HG02885 (cell line): ENCODE results near the gene LENEP.

Experiments
- ATAC-seq: cut with Tn5 transposase; IDR thresholded peaks from one replicate; pipeline ENCODE4 v1.9.1; 2021; ENCODE audit warnings: mild to moderate bottlenecking; ENCODE audit not compliant: unreplicated experiment, poor library complexity

The LENEP gene

DNA sequence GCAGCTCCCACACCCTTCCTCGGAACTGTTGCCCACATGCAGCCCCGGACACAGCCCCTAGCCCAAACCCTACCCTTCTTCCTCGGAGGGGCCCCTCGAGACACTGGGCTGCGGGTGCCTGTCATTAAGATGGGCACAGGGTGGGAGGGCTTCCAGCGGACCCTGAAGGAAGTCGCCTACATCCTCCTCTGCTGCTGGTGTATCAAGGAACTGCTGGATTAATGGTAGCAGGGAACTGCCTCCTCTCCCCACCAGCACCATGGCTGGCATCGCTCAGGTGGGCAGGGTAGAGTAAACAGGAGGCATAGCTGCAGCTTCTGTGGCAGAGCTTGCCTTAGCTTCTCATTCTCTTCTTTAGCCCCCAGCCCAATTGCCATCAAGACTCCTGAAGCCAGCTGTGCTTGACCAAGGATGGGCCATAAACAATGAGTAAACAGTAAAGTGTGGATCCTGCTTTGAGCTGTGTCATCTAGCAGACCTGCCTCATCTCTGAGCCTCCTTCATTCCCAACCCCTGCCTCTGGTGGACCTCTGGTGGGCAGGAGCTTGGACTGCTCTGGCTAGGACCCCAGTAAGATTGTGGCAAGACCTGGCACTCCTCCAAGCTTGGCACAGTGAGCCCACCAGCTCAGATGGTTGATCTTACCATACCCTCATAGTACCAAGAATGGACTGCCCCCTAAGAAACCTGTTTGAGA is at the start of gene LENEP:
TSS of gene LENEP (plus strand) at position 15 of the 697 bp plus-strand sequence. CDS start at position 37, 22 bp downstream.
- no peak for ATAC-seq

GRCh38 chr1:154943649-154944400 is 49.6 kb upstream of the LENEP start:
- no peak for ATAC-seq

DNA sequence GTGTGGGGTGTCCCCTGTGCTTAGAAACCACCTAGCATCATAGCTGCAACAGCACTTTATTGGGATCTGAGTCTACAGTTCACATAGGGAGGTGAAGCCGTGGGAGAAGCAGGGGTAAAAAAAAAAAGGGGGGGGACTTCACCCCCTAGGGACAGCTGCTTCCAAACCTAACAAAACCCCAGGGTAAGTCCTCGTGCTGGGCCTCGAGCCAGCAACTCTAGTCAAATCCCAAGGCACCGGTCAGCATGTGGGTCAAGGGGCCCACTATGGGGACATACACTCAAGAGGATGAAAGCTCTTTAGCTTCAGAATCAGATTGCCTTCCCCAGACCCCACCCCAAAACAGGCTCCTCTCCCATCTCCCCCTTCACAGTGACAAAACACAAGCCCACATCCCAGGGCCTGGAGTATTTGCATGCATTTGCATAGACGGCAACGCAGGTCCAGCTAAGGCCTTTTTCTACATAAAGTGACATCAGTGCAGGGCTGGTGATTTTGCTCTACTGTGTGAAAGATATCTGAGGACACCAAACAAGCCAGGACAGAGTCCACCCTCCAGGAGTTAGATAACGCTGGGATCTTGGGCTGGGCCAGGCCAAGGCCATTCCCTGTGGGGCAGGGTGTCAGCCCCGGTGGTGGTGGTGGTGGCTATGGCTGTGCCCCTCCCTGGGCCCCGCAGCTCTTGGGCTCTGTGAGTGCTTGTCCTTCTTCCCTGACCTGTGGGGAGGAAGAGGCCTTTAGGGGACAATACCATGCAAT is 48.8 kb upstream of the LENEP start:
- ATAC-seq: no peak

GRCh38 chr1:154945160-154945961 is 48.0 kb upstream of the LENEP start:
- ATAC-seq: no peak

DNA sequence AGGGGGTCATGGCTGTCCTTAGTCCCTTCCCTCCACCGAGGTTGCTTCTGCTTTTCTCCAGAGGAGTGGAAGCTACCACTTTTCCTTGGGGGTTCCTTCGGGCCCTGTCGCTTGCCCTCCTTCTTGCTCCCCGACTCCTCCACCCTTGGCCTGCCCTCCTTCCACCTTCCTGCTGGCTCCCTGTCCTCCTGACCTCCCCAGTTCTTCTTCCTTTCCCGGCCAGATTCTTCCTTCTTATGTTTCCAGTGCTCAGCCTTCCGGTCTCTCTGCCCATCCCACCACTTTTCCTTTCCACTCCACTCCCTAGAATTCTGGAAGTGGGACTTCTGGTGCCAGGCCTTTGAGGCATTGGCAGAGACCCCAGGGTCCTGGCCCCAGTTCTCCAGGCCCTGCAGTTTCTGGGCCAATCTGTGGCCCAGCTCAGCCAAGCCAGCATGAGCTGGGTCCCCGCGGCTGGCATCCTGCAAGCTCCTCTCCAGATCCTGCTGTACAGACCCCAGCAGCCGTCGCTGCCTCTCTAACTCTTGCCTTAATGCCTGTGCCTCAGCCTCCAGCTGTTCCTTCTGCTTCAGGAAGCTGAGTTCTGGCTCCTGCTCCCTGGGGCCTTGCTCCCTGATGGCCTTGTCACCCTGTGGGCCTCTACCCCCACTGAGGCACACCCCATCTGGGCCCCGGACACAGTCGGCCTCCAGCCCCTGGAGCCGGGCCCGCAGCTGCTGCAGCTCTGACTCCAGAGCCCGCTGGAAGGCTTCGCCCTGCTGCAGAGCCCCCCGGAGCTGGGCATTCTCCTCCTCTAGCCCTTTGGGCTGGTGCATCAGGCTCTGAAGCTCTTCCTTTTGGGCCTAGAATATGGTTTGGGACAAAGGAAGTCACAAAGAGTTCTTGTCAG is 47.2 kb upstream of the LENEP start:
- no peak for ATAC-seq

DNA sequence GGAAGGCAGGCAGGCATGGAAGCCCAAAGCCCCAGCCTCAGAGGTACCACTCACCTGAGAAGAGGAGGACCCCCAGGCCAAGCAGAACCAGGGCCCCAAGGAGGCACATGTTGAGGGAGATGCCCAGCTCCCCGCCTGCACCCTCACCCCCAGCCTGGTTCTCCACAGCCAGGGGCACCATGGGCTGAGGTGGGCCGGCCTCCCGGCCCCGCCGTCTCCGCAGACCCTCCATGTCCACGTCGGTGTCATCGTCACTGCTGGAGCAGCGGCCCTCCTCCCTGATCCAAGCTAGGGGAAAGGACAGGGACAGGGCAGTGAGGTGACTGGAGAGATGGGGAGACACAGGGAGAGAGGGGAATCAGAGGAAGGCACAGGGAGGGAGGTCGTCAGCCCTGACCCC is 45.3 kb upstream of the LENEP start:
- no peak for ATAC-seq

DNA sequence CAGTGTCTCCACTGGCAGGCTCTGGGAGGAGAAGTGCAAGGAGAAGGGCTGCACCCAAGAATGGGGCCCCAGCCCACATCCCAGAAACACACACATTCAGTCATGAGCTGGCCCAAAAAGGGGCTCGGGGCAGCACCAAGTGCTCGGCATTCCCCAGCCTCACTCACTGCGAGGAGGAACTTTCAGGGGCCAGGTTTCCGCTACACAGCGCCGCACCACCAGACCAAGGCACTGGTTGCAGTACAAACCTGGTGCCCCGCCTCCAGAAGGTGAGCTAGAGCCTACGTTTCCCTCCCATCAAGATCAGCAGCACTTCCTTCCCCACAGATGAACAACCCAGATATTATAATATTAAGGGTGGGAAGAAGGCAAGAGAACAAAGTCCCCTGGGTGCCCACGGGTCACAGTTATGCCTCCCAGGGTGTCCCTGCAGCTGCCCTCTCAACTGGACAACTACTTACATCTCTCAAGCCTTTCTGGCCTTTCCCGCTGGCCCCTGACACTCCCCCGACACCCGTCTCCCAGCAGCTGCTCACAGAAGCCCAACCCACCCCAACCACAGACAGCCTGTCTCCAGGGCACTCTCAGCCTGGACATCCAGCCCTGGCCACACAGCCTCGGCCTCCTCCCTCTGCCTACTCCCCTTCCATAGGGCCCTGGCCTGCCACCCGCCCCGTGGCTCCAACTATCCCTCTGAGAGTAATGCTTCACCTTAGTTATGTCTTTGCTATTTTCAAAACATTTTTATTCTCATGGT is 41.3 kb upstream of the LENEP start:
- no peak for ATAC-seq

GRCh38 chr1:154952664-154953063 is 40.7 kb upstream of the LENEP start:
- no peak for ATAC-seq

GRCh38 chr1:154953611-154954038 is 39.8 kb upstream of the LENEP start:
- ATAC-seq: no peak

GRCh38 chr1:154954541-154954940 is 38.8 kb upstream of the LENEP start:
- no peak for ATAC-seq

GRCh38 chr1:154955039-154955717 is 38.2 kb upstream of the LENEP start:
- no peak for ATAC-seq

DNA sequence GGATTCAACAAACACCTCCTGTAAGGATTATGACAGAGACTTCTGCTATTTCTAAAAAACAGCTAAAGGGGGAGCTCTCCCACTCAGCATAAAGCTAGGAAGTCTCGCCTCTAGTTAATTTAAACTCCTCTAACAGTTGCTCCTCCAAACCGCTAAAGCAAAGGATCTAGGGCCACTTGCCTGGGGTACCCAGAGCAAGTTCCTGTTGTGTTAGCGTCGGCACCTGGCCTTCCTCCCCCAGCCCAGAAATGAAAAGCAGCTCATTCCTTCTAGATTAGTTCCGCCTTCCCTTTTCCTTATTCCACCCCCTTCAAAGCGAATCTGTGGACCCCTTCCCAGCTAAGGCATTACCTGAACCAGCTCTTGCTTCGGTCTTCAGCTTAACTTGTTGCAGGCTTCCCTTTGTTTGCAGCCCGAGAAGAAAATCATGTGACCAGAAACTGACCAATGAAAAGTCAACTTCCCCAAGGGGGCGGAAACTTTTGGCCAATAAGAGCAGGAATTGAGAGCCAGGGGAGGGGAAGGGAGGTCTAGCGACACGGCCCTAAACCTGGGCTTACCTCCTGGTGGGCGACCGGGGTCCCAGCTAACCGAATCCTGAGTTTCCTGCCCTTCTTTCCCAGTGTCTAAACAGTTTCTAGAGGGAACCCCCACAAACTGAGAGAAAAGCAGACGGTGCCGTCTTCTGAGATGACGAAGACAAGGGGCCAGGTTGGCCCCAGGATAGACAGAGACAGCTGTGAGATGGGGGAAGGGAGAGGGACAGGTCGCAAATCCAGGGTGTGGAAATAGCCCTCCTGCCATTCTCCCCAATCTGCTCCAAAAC is 37.5 kb upstream of the LENEP start, which contains the start of gene PBXIP1:
TSS of gene PBXIP1 (minus strand) at position 382 of the 826 bp plus-strand sequence. CDS start 2,378 bp downstream, outside the sequence.
- peak; percentile 82 for ATAC-seq

DNA sequence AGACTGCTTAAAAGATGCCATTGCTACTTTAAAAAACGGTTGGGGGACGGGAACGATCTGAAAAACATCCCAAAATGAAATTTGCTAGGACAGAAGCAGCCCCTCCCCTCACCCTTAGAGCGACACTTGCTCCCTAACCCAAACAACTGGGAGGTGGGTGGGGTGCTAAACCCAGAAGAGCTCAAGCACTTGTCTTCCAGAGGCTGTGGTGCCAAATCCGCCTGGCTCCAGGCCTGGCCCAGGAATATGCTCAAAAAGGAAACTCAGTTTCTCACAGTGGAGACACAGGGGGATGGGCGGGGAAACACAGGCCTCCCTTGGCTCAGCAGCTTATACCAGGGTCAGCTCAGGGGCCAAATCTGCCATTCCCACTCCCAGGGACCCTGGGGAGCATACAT is 36.8 kb upstream of the LENEP start:
- ATAC-seq: no peak

- ATAC-seq: no peak
These were observed 36.2 kb upstream of the LENEP start for GRCh38 chr1:154957091-154957657.

GRCh38 chr1:154958036-154958435 is 35.4 kb upstream of the LENEP start:
- no peak for ATAC-seq

DNA sequence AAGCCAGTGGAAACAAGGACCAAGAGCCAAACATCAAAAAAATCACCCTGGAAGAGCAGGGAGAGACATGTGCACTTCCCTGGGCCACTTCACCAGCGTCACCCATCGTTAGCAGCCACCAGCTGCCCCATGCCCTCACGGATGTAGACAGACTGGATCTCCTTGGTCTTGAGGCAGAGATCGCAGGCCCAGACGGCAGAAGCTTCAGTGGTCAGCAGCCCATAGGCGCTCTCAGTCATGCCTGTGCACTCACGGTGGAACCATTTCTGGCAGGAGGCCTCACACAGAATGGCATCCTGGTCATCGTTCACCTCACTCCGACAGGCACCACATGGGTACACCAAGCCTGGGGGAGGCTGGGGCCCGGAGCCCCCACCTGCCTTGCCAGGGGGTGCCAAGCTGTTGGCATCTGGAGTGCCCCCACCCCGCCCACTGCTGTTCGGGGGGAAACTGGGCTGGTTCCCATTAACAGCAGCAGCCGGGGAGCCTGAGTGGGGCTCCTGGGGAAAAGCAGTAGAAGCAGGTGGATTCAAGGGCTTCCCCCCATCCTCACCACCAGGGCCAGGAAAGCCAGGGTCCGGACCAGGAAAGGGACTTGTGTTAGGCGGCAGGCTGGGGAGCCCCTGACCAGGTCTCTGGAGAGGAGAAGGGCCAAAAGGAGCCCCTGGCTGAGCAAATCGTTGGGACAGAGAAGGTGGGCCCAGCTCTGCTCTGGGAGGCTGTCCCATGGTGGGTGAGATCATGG is 34.5 kb upstream of the LENEP start:
- no peak for ATAC-seq
